ENCODE measurements around the gene RNF115. TPM values are rescaled to one million over a fixed set of nuclear protein-coding genes. Genes with fewer than 3 reads are reported as not detected.
"Not testable (repeated sequence)": the region's sequence is repeated elsewhere in the genome, so short reads cannot be mapped to it uniquely, and the experiment has no call there.

Gene RNF115
- total and polyA plus RNA-seq, 7 donors: 3.0 to 41.8 (median 16.6) TPM

DNA sequence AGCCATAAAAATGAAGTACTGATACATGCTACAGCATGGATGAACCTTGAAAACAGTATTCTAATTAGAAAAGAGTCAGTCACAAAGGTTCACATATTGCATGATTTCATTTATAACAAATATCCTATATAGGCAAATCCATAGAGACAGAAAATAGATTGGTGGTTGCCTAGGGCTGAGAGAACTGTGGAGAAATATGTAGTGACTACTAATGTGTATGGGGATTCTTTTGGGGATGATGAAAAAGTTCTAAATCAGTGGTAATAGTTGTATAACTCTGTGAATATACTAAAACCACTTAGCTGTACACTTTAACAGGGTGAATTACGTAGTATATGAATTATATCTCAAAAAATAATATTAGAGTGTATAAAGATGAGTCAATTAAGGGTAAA lies 45.8 kb downstream of the RNF115 start:
- intact Hi-C loops (cut with DNase I): no loop called here
- no peaks in the 10 kb centered on the region for H3K36me3 ChIP-seq
- H3K4me3 ChIP-seq: no peak overlapping the region
- 94 to 95% methylated on average over 1 of the region's 1 CpG for WGBS, 2 donors
- peaks cover 0 to 44% (median 20%) of the 10 kb centered on the region in 4 donors for H3K4me1 ChIP-seq
- H3K27me3 ChIP-seq: no peaks in the 10 kb centered on the region
- H3K27ac ChIP-seq: peak overlapping the region in 2 of 4 donors; percentile 20 to 48
- TF ChIP-seq, protein P1, sequence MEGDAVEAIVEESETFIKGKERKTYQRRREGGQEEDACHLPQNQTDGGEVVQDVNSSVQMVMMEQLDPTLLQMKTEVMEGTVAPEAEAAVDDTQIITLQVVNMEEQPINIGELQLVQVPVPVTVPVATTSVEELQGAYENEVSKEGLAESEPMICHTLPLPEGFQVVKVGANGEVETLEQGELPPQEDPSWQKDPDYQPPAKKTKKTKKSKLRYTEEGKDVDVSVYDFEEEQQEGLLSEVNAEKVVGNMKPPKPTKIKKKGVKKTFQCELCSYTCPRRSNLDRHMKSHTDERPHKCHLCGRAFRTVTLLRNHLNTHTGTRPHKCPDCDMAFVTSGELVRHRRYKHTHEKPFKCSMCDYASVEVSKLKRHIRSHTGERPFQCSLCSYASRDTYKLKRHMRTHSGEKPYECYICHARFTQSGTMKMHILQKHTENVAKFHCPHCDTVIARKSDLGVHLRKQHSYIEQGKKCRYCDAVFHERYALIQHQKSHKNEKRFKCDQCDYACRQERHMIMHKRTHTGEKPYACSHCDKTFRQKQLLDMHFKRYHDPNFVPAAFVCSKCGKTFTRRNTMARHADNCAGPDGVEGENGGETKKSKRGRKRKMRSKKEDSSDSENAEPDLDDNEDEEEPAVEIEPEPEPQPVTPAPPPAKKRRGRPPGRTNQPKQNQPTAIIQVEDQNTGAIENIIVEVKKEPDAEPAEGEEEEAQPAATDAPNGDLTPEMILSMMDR (IDR thresholded peaks at IDR 0.05): no peak
- TF ChIP-seq POLR2AphosphoS5 (IDR thresholded peaks at IDR 0.05) (no peak), EP300 (IDR thresholded peaks at IDR 0.05) (no peak), POLR2A (IDR thresholded peaks at IDR 0.05) (no peak)
- no peaks in the 10 kb centered on the region for H3K9me3 ChIP-seq
- DNase-seq: no peak

DNA sequence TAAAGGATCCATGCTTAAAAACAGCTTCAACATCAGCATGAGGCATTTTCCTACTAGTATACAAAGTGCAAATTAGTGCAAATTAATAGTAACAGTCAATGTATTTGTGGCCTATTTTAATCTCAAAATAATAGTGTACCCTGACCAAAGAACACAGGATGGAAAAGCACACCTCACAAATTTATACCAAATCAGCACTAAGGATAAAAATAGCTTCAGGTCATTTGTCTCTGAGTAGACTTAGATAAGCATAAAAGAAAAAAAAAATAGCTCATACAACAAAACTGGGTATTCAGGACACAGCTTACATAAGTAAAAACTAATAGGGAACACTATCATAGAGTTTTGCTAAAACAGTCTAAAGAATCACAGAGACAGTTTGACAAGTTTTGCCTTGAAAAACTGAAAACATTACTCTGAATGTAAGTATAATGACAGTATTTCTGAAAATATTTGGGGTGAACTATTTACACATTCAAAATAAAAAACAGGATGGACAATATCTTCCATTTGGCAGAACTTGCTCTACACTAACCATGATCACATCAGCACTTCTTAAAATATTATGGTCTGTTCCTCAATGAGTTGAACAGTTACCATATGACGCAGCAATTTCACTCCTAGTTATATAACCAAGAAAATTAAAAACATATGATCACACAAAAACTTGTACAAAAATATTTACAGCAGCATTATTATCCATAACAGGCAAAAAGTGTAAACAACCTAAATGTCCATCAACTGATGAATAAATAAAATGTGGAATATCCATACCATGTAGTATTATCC lies 46.3 kb downstream of the RNF115 start:
- peaks cover 0 to 3% (median 0%) of the 10 kb centered on the region in 4 donors for H3K36me3 ChIP-seq
- H3K27ac ChIP-seq: peak overlapping the region in 2 of 4 donors; percentile 20 to 48
- TF ChIP-seq POLR2A (IDR thresholded peaks at IDR 0.05) (no peak), POLR2AphosphoS5 (IDR thresholded peaks at IDR 0.05) (no peak), EP300 (IDR thresholded peaks at IDR 0.05) (no peak)
- TF ChIP-seq, protein P1 (IDR thresholded peaks at IDR 0.05): no peak
- intact Hi-C loops (cut with DNase I): no loop called here
- no peaks in the 10 kb centered on the region for H3K27me3 ChIP-seq
- no peak overlapping the region for H3K4me3 ChIP-seq
- no peaks in the 10 kb centered on the region for H3K9me3 ChIP-seq
- no peak for DNase-seq
- H3K4me1 ChIP-seq: peaks cover 0 to 38% (median 17%) of the 10 kb centered on the region in 4 donors
- 92 to 95% methylated on average over 1 of the region's 1 CpG for whole genome bisulfite sequencing, 2 donors

DNA sequence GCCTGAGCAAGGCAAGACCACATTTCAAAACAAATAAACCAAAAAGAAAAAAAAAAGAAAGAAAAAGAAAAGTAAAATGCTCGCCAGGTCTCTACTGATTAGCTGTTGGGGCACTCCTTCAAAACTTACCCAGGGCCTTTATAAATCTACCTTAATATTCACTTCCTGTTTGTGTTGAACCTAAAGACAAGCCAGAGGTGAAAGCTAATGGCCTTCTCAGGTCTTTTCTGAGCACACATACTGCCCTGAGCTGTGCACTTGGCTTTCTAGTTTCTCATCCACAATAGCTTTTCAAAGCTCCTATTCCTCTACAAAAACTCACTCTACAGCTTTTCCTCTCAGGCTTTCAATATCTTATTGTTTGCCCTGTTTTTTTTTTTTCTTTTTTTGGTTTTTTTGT lies 50.5 kb downstream of the RNF115 start:
- Histone ChIP-seq H3K9me3 (no peaks in the 10 kb centered on the region), H3K4me3 (no peak overlapping the region), H3K27me3 (no peaks in the 10 kb centered on the region), H3K36me3 (peaks cover 0 to 42% (median 9%) of the 10 kb centered on the region in 4 donors), H3K27ac (no peak overlapping the region), H3K4me1 (peaks cover 0 to 10% (median 4%) of the 10 kb centered on the region in 4 donors)
- intact Hi-C loops (cut with DNase I): no loop called here
- WGBS, 2 donors: 85 to 92% methylated on average over 1 of the region's 1 CpG
- DNase-seq: no peak
- TF ChIP-seq EP300 (IDR thresholded peaks at IDR 0.05) (no peak), POLR2A (IDR thresholded peaks at IDR 0.05) (no peak), POLR2AphosphoS5 (IDR thresholded peaks at IDR 0.05) (no peak)
- TF ChIP-seq, protein P1 (IDR thresholded peaks at IDR 0.05): no peak

DNA sequence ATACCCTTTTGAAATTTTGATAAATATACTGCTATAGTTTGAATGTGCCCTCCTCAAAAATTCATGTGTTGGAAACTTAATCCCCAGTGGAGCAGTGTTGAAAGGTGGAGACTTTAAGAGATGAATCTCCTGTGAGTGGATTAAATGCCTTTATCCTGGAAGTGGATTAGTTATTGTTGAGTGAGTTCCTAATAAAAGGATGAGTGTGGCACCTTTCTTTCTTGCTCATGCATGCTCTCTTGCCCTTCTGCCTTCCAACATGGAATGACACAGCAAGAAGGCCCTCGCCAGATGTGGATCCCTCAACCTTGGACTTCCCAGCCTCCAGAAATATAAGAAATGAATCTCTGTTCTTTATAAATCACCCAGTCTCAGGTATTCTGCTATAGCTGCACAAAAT lies 52.8 kb downstream of the RNF115 start:
- no peak overlapping the region for H3K27ac ChIP-seq
- peaks cover 0 to 3% (median 0%) of the 10 kb centered on the region in 4 donors for H3K4me1 ChIP-seq
- 100% methylated on average over 1 of the region's 1 CpG for WGBS, 2 donors
- H3K27me3 ChIP-seq: no peaks in the 10 kb centered on the region
- H3K4me3 ChIP-seq: no peak overlapping the region
- intact Hi-C loops (cut with DNase I): no loop called here
- no peak for DNase-seq
- TF ChIP-seq, protein P1 (IDR thresholded peaks at IDR 0.05): no peak
- no peak for TF ChIP-seq EP300 (IDR thresholded peaks at IDR 0.05)
- TF ChIP-seq POLR2A (IDR thresholded peaks at IDR 0.05): no peak
- TF ChIP-seq POLR2AphosphoS5 (IDR thresholded peaks at IDR 0.05): no peak
- H3K9me3 ChIP-seq: no peaks in the 10 kb centered on the region
- H3K36me3 ChIP-seq: peaks cover 0 to 51% (median 9%) of the 10 kb centered on the region in 4 donors

DNA sequence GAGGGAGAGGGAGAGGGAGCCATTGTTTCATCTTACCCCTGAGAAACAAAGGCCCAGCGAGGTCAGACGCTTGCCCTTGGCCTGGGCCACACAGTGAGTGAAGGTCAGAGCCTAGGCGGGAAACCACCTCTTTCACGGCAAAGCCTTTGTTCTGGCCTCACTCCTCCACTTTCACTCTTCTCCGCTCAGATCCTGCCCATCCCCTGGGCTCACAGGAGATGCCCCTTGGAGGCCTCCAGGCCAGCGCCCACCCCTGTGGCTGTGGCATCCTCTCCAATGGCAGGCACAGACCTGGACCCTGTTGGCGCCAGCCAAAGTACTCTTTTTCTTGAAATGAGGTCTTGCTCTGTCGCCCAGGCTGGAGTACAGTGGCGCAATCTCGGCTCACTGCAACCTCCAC lies 55.9 kb downstream of the RNF115 start:
- DNase-seq; intact Hi-C loops (cut with DNase I); H3K27ac ChIP-seq; H3K9me3 ChIP-seq; H3K27me3 ChIP-seq; H3K4me3 ChIP-seq; H3K4me1 ChIP-seq: not testable (repeated sequence)
- WGBS, 2 donors: 98 to 99% methylated on average over 10 of the region's 10 CpGs
- peaks cover 0 to 58% (median 9%) of the 10 kb centered on the region in 4 donors for H3K36me3 ChIP-seq

DNA sequence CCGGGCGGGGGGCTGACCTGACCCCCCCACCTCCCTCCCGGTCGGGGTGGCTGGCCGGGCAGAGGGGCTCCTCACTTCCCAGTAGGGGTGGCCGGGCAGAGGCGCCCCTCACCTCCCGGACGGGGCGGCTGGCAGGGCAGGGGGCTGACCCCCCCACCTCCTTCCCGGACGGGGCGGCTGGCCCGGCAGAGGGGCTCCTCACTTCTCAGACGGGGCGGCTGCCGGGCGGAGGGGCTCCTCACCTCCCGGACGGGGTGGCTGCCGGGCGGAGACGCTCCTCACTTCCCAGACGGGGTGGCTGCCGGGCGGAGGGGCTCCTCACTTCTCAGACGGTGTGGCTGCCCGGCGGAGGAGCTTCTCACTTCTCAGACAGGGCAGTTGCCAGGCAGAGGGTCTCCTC lies 57.0 kb downstream of the RNF115 start:
- DNase-seq; H3K4me3 ChIP-seq; H3K27me3 ChIP-seq; H3K4me1 ChIP-seq; H3K9me3 ChIP-seq; intact Hi-C loops (cut with DNase I); H3K27ac ChIP-seq: not testable (repeated sequence)
- H3K36me3 ChIP-seq: peaks cover 0 to 51% (median 11%) of the 10 kb centered on the region in 4 donors
- WGBS, 2 donors: 96% methylated on average over 29 of the region's 29 CpGs

DNA sequence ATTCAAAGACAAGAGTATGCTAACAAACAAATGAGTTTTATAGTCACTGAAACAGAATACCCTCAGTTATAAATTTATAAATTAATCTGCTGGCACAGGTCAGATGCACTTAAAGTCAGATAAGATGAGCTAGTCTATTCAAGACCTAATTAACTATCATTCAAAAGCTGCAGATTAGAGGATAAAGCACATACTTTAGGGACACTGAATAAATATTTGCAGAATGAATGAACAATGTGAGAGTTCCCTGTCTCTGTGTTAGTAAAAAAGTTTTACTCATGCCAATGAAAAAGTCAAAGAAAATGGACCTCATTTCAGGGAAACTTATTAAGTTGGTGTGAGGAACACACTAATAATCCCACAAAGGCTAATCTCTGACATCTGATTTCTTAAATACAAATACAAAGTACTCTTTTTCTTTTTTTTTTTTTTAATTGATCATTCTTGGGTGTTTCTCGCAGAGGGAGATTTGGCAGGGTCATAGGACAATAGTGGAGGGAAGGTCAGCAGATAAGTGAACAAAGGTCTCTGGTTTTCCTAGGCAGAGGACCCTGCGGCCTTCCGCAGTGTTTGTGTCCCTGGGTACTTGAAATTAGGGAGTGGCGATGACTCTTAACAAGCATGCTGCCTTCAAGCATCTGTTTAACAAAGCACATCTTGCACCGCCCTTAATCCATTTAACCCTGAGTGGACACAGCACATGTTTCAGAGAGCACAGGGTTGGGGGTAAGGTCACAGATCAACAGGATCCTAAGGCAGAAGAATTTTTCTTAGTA lies 58.1 kb downstream of the RNF115 start:
- WGBS, 2 donors: 90 to 94% methylated on average over 5 of the region's 5 CpGs
- H3K27me3 ChIP-seq; DNase-seq; H3K27ac ChIP-seq; H3K9me3 ChIP-seq; H3K4me3 ChIP-seq; H3K4me1 ChIP-seq; intact Hi-C loops (cut with DNase I): not testable (repeated sequence)
- peaks cover 0 to 51% (median 8%) of the 10 kb centered on the region in 4 donors for H3K36me3 ChIP-seq
